GM23338 (cell line): ENCODE data around the gene PDGFRB. TPM values are rescaled to one million over a fixed set of nuclear protein-coding genes. Genes with fewer than 3 reads are reported as not detected.
A peak's percentile ranks its signal among the peaks of the same experiment; 100 is the strongest.

Experiments used
- ATAC-seq: fragments of 200-7000 bp; cut with Tn5 transposase; 3 replicates; pipeline ENCODE4 v1.9.1; 2020
- DNase-seq: peaks from one replicate; pipeline ENCODE4 v3.0.0-alpha.2; 2015; ENCODE audit warnings: low spot score
- H2AFZ ChIP-seq: fragments of 200-600 bp; sonication (generic); 2 replicates; pipeline ENCODE4 v1.8.0; 2016; ENCODE audit warnings: antibody characterized with exemption, mild to moderate bottlenecking, moderate library complexity
- H3F3A ChIP-seq: fragments of 200-600 bp; sonication (generic); replicated peaks from 2 replicates; pipeline ENCODE4 v1.8.0; 2017; ENCODE audit warnings: antibody characterized with exemption, mixed run types, low read depth
- H3K27ac ChIP-seq: fragments of 200-600 bp; sonication (generic); 2 replicates; pipeline ENCODE4 v1.6.1; 2016; ENCODE audit warnings: low read depth
- H3K27me3 ChIP-seq: fragments of 200-600 bp; sonication (generic); 2 replicates; pipeline ENCODE4 v1.8.0; 2016; ENCODE audit warnings: mild to moderate bottlenecking, mixed run types, moderate library complexity; ENCODE audit not compliant: insufficient read depth
- H3K36me3 ChIP-seq: fragments of 200-600 bp; sonication (generic); 2 replicates; pipeline ENCODE4 v1.8.0; 2016; ENCODE audit warnings: mild to moderate bottlenecking; ENCODE audit not compliant: insufficient read depth
- H3K4me1 ChIP-seq: fragments of 200-600 bp; sonication (generic); 2 replicates; pipeline ENCODE4 v1.8.0; 2016; ENCODE audit warnings: mild to moderate bottlenecking, moderate library complexity; ENCODE audit not compliant: insufficient read depth
- H3K4me2 ChIP-seq: fragments of 200-600 bp; sonication (generic); 2 replicates; pipeline ENCODE4 v1.7.1; 2017; ENCODE audit warnings: mixed run types
- H3K4me3 ChIP-seq: fragments of 200-600 bp; sonication (generic); 2 replicates; pipeline ENCODE4 v1.6.1; 2016; ENCODE audit warnings: mixed run types
- H3K79me2 ChIP-seq: fragments of 200-600 bp; sonication (generic); replicated peaks from 2 replicates; pipeline ENCODE4 v1.8.0; 2017; ENCODE audit warnings: mild to moderate bottlenecking; ENCODE audit not compliant: insufficient read depth
- H3K9me2 ChIP-seq: fragments of 200-600 bp; sonication (generic); 2 replicates; pipeline ENCODE4 v1.8.0; 2017; ENCODE audit not compliant: insufficient read depth
- H4K20me1 ChIP-seq: fragments of 200-600 bp; sonication (generic); replicated peaks from 2 replicates; pipeline ENCODE4 v1.8.0; 2017; ENCODE audit warnings: mild to moderate bottlenecking; ENCODE audit not compliant: insufficient read depth
- H3K27ac Mint-ChIP-seq: 2 replicates; pipeline ENCODE4 v1.8.0; 2020; ENCODE audit warnings: inconsistent platforms, mild to moderate bottlenecking, moderate library complexity, mixed read lengths
- H3K27me3 Mint-ChIP-seq: 3 replicates; pipeline ENCODE4 v1.8.0; 2022; ENCODE audit warnings: low read depth, mild to moderate bottlenecking, moderate library complexity, mixed read lengths, inconsistent platforms; ENCODE audit not compliant: insufficient read depth, poor library complexity
- H3K36me3 Mint-ChIP-seq: 3 replicates; pipeline ENCODE4 v1.8.0; 2021; ENCODE audit warnings: low read depth, mild to moderate bottlenecking, inconsistent platforms, moderate library complexity, mixed read lengths
- H3K4me1 Mint-ChIP-seq: 3 replicates; pipeline ENCODE4 v1.8.0; 2020; ENCODE audit warnings: mild to moderate bottlenecking, inconsistent platforms, mixed read lengths
- H3K4me3 Mint-ChIP-seq: 3 replicates; pipeline ENCODE4 v1.8.0; 2021; ENCODE audit warnings: moderate library complexity, mild to moderate bottlenecking, inconsistent platforms, mixed read lengths
- H3K9me3 Mint-ChIP-seq: 3 replicates; pipeline ENCODE4 v1.8.0; 2020; ENCODE audit warnings: moderate library complexity, mild to moderate bottlenecking, inconsistent platforms, mixed read lengths
- CREB1 ChIP-seq: fragments of 250-450 bp; sonication (Bioruptor Pico); IDR thresholded peaks from 2 replicates; pipeline ENCODE4 v1.5.0; 2020; ENCODE audit warnings: low read depth, mild to moderate bottlenecking, moderate library complexity
- EZH2 ChIP-seq: fragments of 200-600 bp; sonication (generic); IDR thresholded peaks from one replicate; pipeline ENCODE4 v1.8.0; 2017; ENCODE audit warnings: antibody characterized with exemption, mild to moderate bottlenecking, low read depth; ENCODE audit not compliant: unreplicated experiment
- EZH2phosphoT487 ChIP-seq: fragments of 200-600 bp; sonication (generic); IDR thresholded peaks from one replicate; pipeline ENCODE4 v1.8.1; 2018; ENCODE audit warnings: antibody characterized with exemption; ENCODE audit not compliant: unreplicated experiment
- JUNB ChIP-seq: IDR thresholded peaks from one replicate; pipeline ENCODE4 v1.6.1; 2016; ENCODE audit warnings: antibody characterized with exemption; ENCODE audit not compliant: unreplicated experiment
- NANOG ChIP-seq: IDR thresholded peaks from 2 replicates; pipeline ENCODE4 v1.6.1; 2016; ENCODE audit warnings: antibody characterized with exemption, borderline replicate concordance
- STAT1 ChIP-seq: IDR thresholded peaks from one replicate; pipeline ENCODE4 v1.6.1; 2016; ENCODE audit warnings: antibody characterized with exemption; ENCODE audit not compliant: unreplicated experiment
- ZNF114 ChIP-seq: fragments of 250-450 bp; sonication (Bioruptor Pico); IDR thresholded peaks from 2 replicates; pipeline ENCODE4 v1.5.0; 2020; ENCODE audit warnings: mild to moderate bottlenecking, moderate library complexity
- polyA plus RNA-seq: library from polyadenylated mRNA; unstranded; fragments of >200 nt; fragmentation: Nextera tagmentation; extraction: Ambion mirVana; gene quantifications from 2 replicates; pipeline ENCODE4 v1.2.1, GENCODE V29; 2016
- total RNA-seq: library from RNA; depleted of rRNA; stranded (reverse); fragments of >200 nt; shearing (Covaris generic); gene quantifications from 2 replicates; pipeline ENCODE4 v1.2.3, GENCODE V29; 2014
- TF ChIP-seq, protein P1 (sequence below): fragments of 250-450 bp; sonication (Bioruptor Pico); IDR thresholded peaks from 2 replicates; pipeline ENCODE4 v1.5.0; 2020; ENCODE audit warnings: mild to moderate bottlenecking, moderate library complexity

Gene PDGFRB
- total and polyA plus RNA-seq, 2 experiments from 2014 or later: 4.5 to 11.3 TPM

GRCh38 chr5:150190503-150190979 lies 34.9 kb upstream of the PDGFRB start (continued):
- TF ChIP-seq, protein P1, sequence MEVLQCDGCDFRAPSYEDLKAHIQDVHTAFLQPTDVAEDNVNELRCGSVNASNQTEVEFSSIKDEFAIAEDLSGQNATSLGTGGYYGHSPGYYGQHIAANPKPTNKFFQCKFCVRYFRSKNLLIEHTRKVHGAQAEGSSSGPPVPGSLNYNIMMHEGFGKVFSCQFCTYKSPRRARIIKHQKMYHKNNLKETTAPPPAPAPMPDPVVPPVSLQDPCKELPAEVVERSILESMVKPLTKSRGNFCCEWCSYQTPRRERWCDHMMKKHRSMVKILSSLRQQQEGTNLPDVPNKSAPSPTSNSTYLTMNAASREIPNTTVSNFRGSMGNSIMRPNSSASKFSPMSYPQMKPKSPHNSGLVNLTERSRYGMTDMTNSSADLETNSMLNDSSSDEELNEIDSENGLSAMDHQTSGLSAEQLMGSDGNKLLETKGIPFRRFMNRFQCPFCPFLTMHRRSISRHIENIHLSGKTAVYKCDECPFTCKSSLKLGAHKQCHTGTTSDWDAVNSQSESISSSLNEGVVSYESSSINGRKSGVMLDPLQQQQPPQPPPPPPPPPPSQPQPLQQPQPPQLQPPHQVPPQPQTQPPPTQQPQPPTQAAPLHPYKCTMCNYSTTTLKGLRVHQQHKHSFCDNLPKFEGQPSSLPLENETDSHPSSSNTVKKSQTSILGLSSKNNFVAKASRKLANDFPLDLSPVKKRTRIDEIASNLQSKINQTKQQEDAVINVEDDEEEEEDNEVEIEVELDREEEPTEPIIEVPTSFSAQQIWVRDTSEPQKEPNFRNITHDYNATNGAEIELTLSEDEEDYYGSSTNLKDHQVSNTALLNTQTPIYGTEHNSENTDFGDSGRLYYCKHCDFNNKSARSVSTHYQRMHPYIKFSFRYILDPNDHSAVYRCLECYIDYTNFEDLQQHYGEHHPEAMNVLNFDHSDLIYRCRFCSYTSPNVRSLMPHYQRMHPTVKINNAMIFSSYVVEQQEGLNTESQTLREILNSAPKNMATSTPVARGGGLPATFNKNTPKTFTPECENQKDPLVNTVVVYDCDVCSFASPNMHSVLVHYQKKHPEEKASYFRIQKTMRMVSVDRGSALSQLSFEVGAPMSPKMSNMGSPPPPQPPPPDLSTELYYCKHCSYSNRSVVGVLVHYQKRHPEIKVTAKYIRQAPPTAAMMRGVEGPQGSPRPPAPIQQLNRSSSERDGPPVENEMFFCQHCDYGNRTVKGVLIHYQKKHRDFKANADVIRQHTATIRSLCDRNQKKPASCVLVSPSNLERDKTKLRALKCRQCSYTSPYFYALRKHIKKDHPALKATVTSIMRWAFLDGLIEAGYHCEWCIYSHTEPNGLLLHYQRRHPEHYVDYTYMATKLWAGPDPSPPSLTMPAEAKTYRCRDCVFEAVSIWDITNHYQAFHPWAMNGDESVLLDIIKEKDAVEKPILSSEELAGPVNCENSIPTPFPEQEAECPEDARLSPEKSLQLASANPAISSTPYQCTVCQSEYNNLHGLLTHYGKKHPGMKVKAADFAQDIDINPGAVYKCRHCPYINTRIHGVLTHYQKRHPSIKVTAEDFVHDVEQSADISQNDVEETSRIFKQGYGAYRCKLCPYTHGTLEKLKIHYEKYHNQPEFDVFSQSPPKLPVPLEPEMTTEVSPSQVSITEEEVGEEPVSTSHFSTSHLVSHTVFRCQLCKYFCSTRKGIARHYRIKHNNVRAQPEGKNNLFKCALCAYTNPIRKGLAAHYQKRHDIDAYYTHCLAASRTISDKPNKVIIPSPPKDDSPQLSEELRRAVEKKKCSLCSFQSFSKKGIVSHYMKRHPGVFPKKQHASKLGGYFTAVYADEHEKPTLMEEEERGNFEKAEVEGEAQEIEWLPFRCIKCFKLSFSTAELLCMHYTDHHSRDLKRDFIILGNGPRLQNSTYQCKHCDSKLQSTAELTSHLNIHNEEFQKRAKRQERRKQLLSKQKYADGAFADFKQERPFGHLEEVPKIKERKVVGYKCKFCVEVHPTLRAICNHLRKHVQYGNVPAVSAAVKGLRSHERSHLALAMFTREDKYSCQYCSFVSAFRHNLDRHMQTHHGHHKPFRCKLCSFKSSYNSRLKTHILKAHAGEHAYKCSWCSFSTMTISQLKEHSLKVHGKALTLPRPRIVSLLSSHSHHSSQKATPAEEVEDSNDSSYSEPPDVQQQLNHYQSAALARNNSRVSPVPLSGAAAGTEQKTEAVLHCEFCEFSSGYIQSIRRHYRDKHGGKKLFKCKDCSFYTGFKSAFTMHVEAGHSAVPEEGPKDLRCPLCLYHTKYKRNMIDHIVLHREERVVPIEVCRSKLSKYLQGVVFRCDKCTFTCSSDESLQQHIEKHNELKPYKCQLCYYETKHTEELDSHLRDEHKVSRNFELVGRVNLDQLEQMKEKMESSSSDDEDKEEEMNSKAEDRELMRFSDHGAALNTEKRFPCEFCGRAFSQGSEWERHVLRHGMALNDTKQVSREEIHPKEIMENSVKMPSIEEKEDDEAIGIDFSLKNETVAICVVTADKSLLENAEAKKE (CRISPR knock-in tag): no peak
- TF ChIP-seq STAT1: no peak
- no peak for TF ChIP-seq EZH2phosphoT487

- H3K4me3 Mint-ChIP-seq: peak within 1 kb of the TSS; percentile 68
- Histone ChIP-seq H3K27ac (no peak within 1 kb of the TSS), H3K4me2 (peak within 1 kb of the TSS; percentile 88), H3K27me3 (peaks cover 63% of the 10 kb centered on the region), H3F3A (no peaks in the 10 kb centered on the region), H3K9me2 (no peaks in the 10 kb centered on the region), H3K4me3 (peak within 1 kb of the TSS; percentile 72), H2AFZ (peak within 1 kb of the TSS; percentile 96), H3K36me3 (no peaks in the 10 kb centered on the region), H3K79me2 (no peaks in the 10 kb centered on the region), H3K4me1 (peaks cover 6% of the 10 kb centered on the region), H4K20me1 (no peaks in the 10 kb centered on the region)
- H3K36me3 Mint-ChIP-seq: no peaks in the 10 kb centered on the region
- H3K27me3 Mint-ChIP-seq: peaks cover 74% of the 10 kb centered on the region
- H3K4me1 Mint-ChIP-seq: peaks cover 25% of the 10 kb centered on the region
- ATAC-seq: peak; percentile 66
- peak; percentile 42 for DNase-seq
- no peak within 1 kb of the TSS for H3K27ac Mint-ChIP-seq
- no peaks in the 10 kb centered on the region for H3K9me3 Mint-ChIP-seq
- TF ChIP-seq EZH2 (peak; percentile 61), NANOG (no peak), ZNF114 (CRISPR knock-in tag) (no peak), CREB1 (CRISPR knock-in tag) (no peak), STAT1 (no peak), JUNB (no peak)
- TF ChIP-seq, protein P1 (CRISPR knock-in tag): no peak
These were observed 34.3 kb upstream of the PDGFRB start, which contains the start of gene SLC6A7 for GRCh38 chr5:150189728-150190502. TSS of gene SLC6A7 (plus strand) at chr5:150190062. CDS start at chr5:150190328, 266 bp downstream.
